GM21737 (cell line): ENCODE data around the gene PARP12.

ENCODE experiments used
- ATAC-seq: cut with Tn5 transposase; IDR thresholded peaks from one replicate; pipeline ENCODE4 v1.9.1; 2021; ENCODE audit warnings: mild to moderate bottlenecking, moderate library complexity; ENCODE audit not compliant: unreplicated experiment

PARP12 gene

GRCh38 chr7:139993169-139993568 lies 69.6 kb downstream of the PARP12 start:
- no peak for ATAC-seq

GRCh38 chr7:139992353-139993044 lies 70.3 kb downstream of the PARP12 start:
- ATAC-seq: no peak

GRCh38 chr7:139991911-139992310 lies 70.8 kb downstream of the PARP12 start:
- ATAC-seq: no peak

GRCh38 chr7:139991269-139991666 lies 71.5 kb downstream of the PARP12 start:
- ATAC-seq: no peak

GRCh38 chr7:139990571-139991268 lies 72.0 kb downstream of the PARP12 start:
- ATAC-seq: no peak

GRCh38 chr7:139990142-139990535 lies 72.6 kb downstream of the PARP12 start:
- no peak for ATAC-seq

GRCh38 chr7:139989366-139990141 lies 73.2 kb downstream of the PARP12 start:
- ATAC-seq: no peak

- ATAC-seq: no peak
Observed at GRCh38 chr7:139987691-139988516, 74.8 kb downstream of the PARP12 start.

GRCh38 chr7:139985811-139986210 lies 76.9 kb downstream of the PARP12 start:
- ATAC-seq: no peak

- ATAC-seq: no peak
Observed at GRCh38 chr7:139984642-139985539, 77.9 kb downstream of the PARP12 start.

- no peak for ATAC-seq
Observed at GRCh38 chr7:139982927-139983920, 79.5 kb downstream of the PARP12 start.

GRCh38 chr7:139981511-139981895 lies 81.2 kb downstream of the PARP12 start:
- ATAC-seq: no peak

- no peak for ATAC-seq
Observed at GRCh38 chr7:139976838-139977656, 85.7 kb downstream of the PARP12 start.

GRCh38 chr7:139976055-139976837 lies 86.5 kb downstream of the PARP12 start:
- ATAC-seq: no peak

GRCh38 chr7:139974179-139974811 lies 88.5 kb downstream of the PARP12 start:
- ATAC-seq: no peak
